DMS153 treated with DMSO at 0.1 percent for 48 hours (cell line): ENCODE measurements around the gene VWC2.
"Not testable (repeated sequence)": the region's sequence is repeated elsewhere in the genome, so short reads cannot be mapped to it uniquely, and the experiment has no call there.

Source experiments
- DNase-seq: peaks from one replicate; lab custom pipeline; 2025; ENCODE audit not compliant: unreplicated experiment; lab: John Stamatoyannopoulos, UW

Gene VWC2

DNA sequence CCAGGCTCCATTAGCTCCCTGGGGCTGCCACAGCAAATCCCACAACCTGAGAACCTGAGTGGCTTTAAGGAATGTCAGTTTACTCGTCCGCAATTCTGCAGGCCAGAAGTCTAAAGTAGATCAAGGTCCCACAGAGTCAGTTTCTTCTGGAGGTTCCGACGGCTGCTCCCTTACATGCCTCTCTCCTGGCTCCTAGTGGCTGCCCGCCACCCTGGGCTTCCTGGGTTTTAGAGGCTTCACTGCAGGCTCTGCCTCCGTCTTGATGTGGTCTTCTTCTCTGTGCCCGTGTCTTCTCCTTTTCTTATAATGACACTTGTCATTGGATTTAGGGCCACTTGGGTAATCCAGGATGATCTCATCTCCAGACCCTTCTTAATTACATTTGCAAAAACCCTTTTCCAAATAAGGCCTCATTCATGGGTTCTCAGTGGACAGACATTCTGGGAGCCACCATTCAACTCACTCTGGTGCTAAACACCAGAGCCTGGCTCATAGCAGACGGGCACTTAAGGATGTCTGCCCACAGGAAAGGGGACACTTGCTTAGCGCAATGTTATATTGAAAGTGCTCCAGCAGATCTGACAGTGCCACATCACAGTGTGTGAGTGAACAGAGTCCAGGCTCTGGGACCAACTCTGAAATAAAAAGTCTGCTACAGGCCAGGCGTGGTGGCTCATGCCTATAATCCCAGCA, 77.6 kb downstream of the VWC2 start:
- no peak for DNase-seq

DNA sequence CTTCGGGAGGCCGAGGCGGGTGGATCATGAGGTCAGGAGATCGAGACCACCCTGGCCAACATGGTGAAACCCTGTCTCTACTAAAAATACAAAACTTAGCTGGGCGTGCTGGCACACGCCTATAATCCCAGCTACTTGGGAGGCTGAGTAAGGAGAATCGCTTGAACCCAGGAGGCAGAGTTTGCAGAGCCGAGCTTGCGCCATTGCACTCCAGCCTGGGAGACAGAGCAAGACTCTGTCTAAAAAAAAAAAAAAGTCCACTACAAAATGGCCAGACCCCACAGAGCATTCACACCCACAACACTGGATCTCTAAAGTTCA, 78.1 kb downstream of the VWC2 start:
- not testable (repeated sequence) for DNase-seq

DNA sequence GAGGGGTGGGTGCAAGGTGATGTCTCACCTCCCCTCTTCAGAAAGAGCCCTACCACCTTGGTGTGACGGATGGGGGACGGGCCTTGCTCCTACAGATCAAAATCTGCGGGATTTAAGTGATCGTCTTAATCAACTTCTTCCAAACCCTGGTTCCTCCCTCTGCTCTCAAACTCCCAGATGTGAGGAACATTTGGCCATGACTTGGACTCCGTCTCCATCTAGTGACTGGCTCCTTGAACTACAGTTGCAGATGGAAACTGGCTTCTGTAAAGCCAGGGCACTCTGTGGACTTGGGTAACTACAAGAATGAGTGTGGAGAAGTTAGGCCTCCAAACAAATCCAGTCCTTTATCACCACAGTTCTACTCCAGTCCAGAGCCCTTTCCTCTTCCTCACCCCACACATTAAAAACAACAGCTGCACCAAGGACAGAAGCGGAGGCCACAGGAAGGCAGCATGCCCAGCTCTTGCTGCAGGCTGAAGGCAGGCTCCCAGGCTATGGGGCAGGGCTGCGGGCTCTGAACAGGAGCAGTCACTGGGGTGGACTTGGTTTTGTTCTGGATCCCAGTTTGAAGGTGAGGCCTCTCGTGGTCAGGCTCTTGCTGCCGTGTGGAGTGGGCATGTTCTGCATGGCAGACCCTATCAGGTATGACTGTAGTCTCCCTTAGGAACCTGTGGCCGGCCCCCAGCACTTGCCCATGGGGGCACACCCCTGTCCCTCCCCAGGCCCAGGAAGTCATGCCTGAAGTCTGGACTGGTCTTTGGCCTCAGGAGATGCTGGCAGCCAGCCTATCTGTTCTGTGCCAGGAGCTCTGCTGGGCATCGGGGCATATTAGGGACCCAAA, 79.4 kb downstream of the VWC2 start:
- DNase-seq, result peak; percentile 34

GRCh38 chr7:49855281-49855980, 82.0 kb downstream of the VWC2 start:
- DNase-seq, result no peak

GRCh38 chr7:49860293-49860692, 86.9 kb downstream of the VWC2 start:
- DNase-seq, result no peak

DNA sequence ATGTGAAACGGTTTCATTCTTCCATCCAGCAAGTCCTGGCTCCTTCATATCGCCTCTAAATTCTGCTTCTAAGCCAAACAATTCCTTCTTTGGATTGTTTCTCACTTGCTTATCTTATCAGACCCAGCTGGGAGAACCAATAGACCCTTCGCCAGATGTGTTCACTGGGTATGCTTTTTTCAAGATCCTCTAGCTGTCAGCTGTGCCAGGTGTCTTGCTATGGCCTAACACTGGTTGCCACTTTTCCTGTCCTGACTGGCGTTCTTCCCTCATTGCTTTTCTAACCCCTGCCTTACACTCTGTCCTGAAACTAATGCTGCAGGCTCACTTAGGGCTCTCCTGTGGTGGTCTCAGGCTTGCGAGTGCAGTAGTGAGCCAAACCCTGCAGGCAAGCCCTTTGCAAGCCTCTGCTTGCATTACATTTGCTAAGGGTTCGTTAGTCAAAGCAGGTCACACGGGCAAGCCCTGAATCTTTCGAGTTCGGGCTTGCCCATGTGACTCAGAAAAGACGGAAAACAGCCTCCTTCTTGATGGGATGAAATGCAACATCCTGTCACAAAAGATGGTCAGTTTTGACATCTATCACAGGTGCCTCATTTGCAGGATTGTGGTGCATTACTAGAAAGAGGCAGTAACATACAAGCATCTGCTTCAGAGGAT, 92.8 kb downstream of the VWC2 start:
- no peak for DNase-seq

DNA sequence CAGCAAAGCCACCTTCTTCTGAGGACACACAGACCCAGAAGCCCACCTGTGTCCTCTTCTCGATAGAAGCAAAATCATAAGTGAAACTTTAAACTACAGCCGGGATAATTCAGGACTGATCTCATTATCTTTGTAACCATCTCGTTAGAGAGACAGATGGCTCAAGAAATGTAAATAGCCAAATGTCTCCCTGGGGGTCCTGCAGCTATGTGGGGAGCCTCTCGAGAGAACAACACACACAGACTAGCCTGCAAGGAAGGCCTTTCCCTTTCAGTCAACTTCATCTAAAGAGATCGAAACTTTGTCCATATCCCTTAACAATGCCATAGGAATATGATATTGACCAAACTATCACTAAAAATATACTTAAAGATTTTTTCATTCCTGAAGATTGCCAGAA, 93.5 kb downstream of the VWC2 start:
- DNase-seq, result no peak

GRCh38 chr7:49873420-49873819, 100.0 kb downstream of the VWC2 start:
- no peak for DNase-seq

GRCh38 chr7:49875336-49875735, 101.9 kb downstream of the VWC2 start:
- DNase-seq, result no peak

DNA sequence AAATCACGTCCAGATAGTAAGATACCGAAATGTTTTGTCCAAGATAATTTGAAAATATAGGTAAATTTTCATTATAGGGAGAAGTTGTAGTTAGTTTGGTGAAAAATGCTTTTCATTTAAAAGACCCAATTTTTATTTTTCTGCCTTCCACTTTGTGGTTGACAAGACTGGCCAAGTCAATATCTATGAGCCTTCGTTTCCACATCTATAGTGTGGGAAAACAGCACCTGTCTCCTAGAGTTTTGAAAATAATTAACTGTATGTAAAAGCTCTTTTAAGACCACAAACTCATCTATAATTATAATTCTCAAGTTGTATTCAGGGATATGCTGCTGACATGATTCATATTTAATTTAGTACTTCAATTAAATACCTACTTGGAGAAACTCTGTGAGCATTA, 102.8 kb downstream of the VWC2 start:
- DNase-seq, result no peak

DNA sequence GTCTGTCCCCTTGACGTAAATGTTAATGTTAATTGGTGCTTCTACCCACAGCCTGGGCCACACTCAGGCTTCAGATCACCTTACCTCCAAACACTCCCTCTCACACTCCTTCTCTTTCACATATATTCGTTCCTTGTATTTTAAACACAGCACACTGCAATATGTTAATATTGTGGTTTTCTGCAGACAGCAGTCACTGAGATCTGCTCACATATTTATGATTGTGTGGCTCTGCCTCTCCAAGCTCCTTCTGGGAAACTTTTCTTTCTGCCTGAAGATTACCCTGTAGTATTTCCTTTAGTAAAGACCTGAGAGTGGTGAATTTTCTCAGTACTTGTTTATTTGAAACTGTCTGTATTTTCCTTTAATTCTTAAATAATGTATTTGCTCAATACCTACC, 104.7 kb downstream of the VWC2 start:
- DNase-seq, result no peak

- DNase-seq, result no peak
Observed at GRCh38 chr7:49878627-49879026, 105.2 kb downstream of the VWC2 start.

DNA sequence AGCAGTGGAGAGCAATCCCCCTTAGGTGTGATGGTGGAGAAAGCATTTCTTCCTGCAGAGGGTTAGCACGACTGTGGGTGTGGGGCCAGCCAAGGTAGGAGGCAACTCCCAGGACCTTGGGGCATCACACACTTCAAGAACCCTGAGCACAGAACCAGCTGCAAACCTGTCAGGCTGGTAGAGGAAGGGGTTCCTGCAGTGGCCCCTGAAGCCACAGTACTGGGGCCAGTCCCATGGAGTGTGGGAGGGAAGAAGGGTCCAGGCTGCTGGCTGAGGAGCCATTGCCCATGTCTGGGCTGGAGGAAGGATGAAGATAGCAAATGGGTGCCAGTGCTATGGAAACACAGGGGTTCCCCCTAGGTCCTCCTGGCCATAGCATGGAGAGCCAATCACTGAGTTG, 110.5 kb downstream of the VWC2 start:
- DNase-seq, result no peak

DNA sequence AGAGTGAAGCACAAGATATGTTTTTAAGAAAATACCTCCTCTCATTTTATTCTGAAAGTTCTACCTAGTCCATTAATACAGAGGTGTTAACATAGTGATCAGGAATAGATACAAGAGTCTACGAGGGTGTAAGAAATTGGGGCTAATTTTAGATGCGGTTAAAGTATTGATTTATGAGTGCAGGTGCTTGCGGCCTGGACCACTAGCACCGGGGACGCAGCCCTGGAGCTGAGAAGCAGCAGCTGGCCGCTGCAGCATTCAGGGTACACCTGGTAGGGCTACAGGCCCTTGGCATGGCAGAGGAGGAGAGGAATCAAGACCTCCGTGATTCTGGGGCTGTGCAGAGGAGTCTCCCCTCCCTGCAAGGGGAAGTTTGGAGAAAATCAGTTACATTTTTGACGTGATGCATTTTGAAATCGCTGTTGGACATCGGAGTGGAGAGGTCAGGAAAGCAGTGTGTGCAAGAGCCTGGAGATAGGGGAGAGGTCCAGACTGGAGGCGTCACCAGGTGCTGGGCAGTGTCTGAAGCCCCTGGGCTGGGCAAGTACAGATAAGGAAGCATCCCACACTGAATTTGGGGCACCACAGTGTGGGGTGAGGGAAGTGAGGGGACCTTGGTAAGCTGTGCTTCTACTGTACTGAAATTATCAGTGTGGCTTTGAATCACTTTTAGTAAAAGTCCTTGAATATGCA, 112.3 kb downstream of the VWC2 start:
- DNase-seq, result no peak

DNA sequence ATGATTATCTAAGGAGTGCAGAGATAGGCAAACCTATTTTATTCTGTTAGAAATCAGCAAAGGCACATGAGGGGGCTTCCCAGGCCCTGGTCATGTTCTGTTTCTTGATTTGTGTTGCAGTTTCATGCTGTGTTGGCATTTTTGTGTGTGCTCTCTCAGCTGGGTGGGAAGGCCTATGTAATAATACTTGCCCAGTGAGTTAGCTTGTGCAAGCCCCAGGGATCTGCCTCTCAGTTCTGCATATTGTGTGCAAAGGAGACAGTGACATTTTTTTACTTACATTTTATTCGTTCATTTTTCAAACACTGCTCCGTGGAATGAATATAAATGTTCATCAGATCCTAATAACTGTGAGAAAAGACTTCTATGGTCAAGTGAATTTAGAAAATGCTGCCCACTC, 119.0 kb downstream of the VWC2 start:
- DNase-seq, result no peak

GRCh38 chr7:49893131-49893530, 119.7 kb downstream of the VWC2 start:
- no peak for DNase-seq

DNA sequence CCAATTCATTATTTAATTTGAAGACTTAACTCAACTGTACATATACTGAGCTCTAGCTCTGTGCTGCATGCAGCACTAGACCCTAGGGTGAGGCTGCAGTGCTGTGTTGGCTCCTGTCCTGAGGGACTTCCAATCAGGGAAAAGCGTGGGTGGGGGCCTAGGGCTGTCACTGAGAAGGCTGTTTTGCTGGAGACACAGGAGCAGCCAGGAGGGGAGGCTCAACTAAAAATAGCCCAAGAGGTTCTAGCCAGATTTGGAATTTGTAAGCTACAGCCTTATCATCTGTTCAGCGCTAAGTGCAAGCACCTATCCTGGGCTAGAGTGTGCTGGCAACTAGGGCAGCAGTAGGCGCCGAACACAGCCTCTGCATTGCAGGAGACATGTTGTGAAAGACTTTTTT, 121.1 kb downstream of the VWC2 start:
- no peak for DNase-seq

DNA sequence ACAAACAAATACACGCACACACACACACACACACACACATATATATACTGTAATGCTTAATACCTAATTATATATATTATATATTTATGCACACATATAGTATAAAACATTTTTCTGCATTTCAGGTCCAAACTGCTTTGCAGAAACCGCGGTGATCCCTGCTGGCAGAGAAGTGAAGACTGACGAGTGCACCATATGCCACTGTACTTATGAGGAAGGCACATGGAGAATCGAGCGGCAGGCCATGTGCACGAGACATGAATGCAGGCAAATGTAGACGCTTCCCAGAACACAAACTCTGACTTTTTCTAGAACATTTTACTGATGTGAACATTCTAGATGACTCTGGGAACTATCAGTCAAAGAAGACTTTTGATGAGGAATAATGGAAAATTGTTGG, 138.5 kb downstream of the VWC2 start:
- no peak for DNase-seq

- no peak for DNase-seq
Observed at GRCh38 chr7:49926720-49927119, 153.3 kb downstream of the VWC2 start.

- no peak for DNase-seq
Observed at GRCh38 chr7:49927631-49928030, 154.2 kb downstream of the VWC2 start.

DNA sequence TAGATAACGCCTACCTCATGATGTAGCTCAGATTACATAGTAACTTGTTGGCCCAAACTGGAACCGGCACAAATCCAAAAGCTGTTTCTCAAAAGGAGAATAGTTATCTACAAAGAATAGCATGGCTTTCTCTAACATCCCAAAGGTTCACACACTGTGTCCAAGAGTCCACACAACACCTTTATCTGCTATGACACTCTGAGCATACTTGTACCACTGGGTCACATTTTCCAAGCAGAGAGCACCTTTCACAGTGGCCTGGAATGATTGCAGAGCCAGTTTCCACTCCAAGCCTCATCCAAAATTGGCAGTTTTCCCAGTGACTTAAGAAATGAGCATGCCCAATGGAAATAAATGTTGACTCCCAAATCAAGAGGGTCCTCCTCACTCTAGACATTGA, 155.3 kb downstream of the VWC2 start:
- no peak for DNase-seq
